SK-N-SH treated with all-trans-retinoic acid at 6 μM for 48 hours (cell line): Measurements from ENCODE around the gene KIF14.

Experiments
- ARNTL ChIP-seq: fragments of 450-650 bp; formaldehyde crosslinking; IDR thresholded peaks from 2 replicates; pipeline ENCODE4 v1.5.0; 2020; ENCODE audit warnings: low read depth, mild to moderate bottlenecking, moderate library complexity, borderline replicate concordance
- BACH2 ChIP-seq: fragments of 250-450 bp; sonication (Bioruptor Pico); IDR thresholded peaks from 2 replicates; pipeline ENCODE4 v1.9.0; 2021; ENCODE audit warnings: mild to moderate bottlenecking, borderline replicate concordance
- CSRNP3 ChIP-seq: fragments of 250-450 bp; sonication (Bioruptor Pico); IDR thresholded peaks from 2 replicates; pipeline ENCODE4 v1.5.1; 2021; ENCODE audit warnings: mild to moderate bottlenecking, moderate library complexity
- PPARA ChIP-seq: fragments of 250-450 bp; sonication (Bioruptor Pico); IDR thresholded peaks from 2 replicates; pipeline ENCODE4 v1.5.0; 2020; ENCODE audit warnings: mild to moderate bottlenecking, borderline replicate concordance
- RARB ChIP-seq: fragments of 250-450 bp; sonication (Bioruptor Pico); IDR thresholded peaks from 2 replicates; pipeline ENCODE4 v1.8.0; 2021; ENCODE audit warnings: mild to moderate bottlenecking, moderate library complexity
- SNAI2 ChIP-seq: fragments of 250-450 bp; sonication (Bioruptor Pico); IDR thresholded peaks from 2 replicates; pipeline ENCODE4 v1.5.0; 2020; ENCODE audit warnings: mild to moderate bottlenecking, moderate library complexity
- TCF4 ChIP-seq: fragments of 250-450 bp; sonication (Bioruptor Pico); IDR thresholded peaks from 2 replicates; pipeline ENCODE4 v1.8.0; 2021; ENCODE audit warnings: mild to moderate bottlenecking, moderate library complexity, borderline replicate concordance

- TF ChIP-seq PPARA (no peak), ARNTL (CRISPR knock-in tag) (no peak), TCF4 (CRISPR knock-in tag) (no peak), CSRNP3 (CRISPR knock-in tag) (no peak), BACH2 (no peak), RARB (CRISPR knock-in tag) (no peak), SNAI2 (CRISPR knock-in tag) (no peak)
Measured at GRCh38 chr1:200646515-200646914, 26.0 kb upstream of the KIF14 start.
